Stimulated activated CD8-positive, alpha-beta memory T cell treated with anti-CD3 and anti-CD28 coated beads, Interleukin-15, amount 100 ng/mL, for 24 hours (primary cell): ENCODE data around the gene ADCY4.
"Not testable (repeated sequence)": the region's sequence is repeated elsewhere in the genome, so short reads cannot be mapped to it uniquely, and the experiment has no call there.

Source experiments
- DNase-seq: peaks from one replicate; pipeline ENCODE4 v3.0.0-alpha.2; 2020; ENCODE audit warnings: low read depth

Gene ADCY4

GRCh38 chr14:24366721-24367513, 32.0 kb upstream of the ADCY4 start:
- DNase-seq = no peak

- no peak for DNase-seq
Observed at GRCh38 chr14:24366413-24366720, 31.5 kb upstream of the ADCY4 start.

- DNase-seq = peak; percentile 37
Observed at GRCh38 chr14:24365600-24366412, 30.9 kb upstream of the ADCY4 start.

- DNase-seq = no peak
Observed at GRCh38 chr14:24364841-24365240, 30.0 kb upstream of the ADCY4 start.

GRCh38 chr14:24363401-24363800, 28.5 kb upstream of the ADCY4 start:
- DNase-seq = no peak

- no peak for DNase-seq
Observed at GRCh38 chr14:24362241-24362960, 27.5 kb upstream of the ADCY4 start.

- no peak for DNase-seq
Observed at GRCh38 chr14:24361326-24361725, 26.5 kb upstream of the ADCY4 start.

GRCh38 chr14:24360281-24360680, 25.4 kb upstream of the ADCY4 start:
- no peak for DNase-seq

- no peak for DNase-seq
Observed at GRCh38 chr14:24356208-24356607, 21.3 kb upstream of the ADCY4 start.

GRCh38 chr14:24355009-24355408, 20.1 kb upstream of the ADCY4 start:
- no peak for DNase-seq

- DNase-seq = not testable (repeated sequence)
Observed at GRCh38 chr14:24354482-24354825, 19.6 kb upstream of the ADCY4 start.

GRCh38 chr14:24353559-24354481, 18.9 kb upstream of the ADCY4 start:
- DNase-seq = no peak

GRCh38 chr14:24351517-24351916, 16.6 kb upstream of the ADCY4 start:
- DNase-seq = no peak

- no peak for DNase-seq
Observed at GRCh38 chr14:24349742-24350141, 14.9 kb upstream of the ADCY4 start.

GRCh38 chr14:24348186-24348585, 13.3 kb upstream of the ADCY4 start:
- no peak for DNase-seq

GRCh38 chr14:24347134-24347533, 12.3 kb upstream of the ADCY4 start:
- DNase-seq = no peak

- no peak for DNase-seq
Observed at GRCh38 chr14:24343795-24344660, 9.2 kb upstream of the ADCY4 start.

GRCh38 chr14:24342889-24343288, 8.0 kb upstream of the ADCY4 start:
- no peak for DNase-seq

GRCh38 chr14:24340606-24341005, 5.7 kb upstream of the ADCY4 start:
- DNase-seq = no peak

GRCh38 chr14:24339284-24340151, 4.6 kb upstream of the ADCY4 start, which contains the start of gene RIPK3:
TSS of gene RIPK3 (minus strand) at chr14:24339991. CDS start at chr14:24339826, 165 bp downstream.
- DNase-seq = no peak
